PC-3 (cell line): Measurements from ENCODE around the gene MAG.

Source experiments
- EZH2 ChIP-seq: fragments of 300-600 bp; sonication (generic); IDR thresholded peaks from one replicate; pipeline ENCODE4 v1.6.1; 2017; ENCODE audit warnings: antibody characterized with exemption, mild to moderate bottlenecking, low read length; ENCODE audit not compliant: unreplicated experiment
- EZH2phosphoT487 ChIP-seq: fragments of 300-600 bp; sonication (generic); IDR thresholded peaks from 2 replicates; pipeline ENCODE4 v1.6.1; 2018; ENCODE audit warnings: mild to moderate bottlenecking, antibody characterized with exemption, low read length, borderline replicate concordance
- TF ChIP-seq, protein P1 (sequence below): fragments of 300-600 bp; sonication (generic); conservative IDR thresholded peaks from 2 replicates; pipeline ENCODE4 v1.5.1; 2017; ENCODE audit warnings: antibody characterized with exemption, low read depth, mild to moderate bottlenecking, low read length

DNA sequence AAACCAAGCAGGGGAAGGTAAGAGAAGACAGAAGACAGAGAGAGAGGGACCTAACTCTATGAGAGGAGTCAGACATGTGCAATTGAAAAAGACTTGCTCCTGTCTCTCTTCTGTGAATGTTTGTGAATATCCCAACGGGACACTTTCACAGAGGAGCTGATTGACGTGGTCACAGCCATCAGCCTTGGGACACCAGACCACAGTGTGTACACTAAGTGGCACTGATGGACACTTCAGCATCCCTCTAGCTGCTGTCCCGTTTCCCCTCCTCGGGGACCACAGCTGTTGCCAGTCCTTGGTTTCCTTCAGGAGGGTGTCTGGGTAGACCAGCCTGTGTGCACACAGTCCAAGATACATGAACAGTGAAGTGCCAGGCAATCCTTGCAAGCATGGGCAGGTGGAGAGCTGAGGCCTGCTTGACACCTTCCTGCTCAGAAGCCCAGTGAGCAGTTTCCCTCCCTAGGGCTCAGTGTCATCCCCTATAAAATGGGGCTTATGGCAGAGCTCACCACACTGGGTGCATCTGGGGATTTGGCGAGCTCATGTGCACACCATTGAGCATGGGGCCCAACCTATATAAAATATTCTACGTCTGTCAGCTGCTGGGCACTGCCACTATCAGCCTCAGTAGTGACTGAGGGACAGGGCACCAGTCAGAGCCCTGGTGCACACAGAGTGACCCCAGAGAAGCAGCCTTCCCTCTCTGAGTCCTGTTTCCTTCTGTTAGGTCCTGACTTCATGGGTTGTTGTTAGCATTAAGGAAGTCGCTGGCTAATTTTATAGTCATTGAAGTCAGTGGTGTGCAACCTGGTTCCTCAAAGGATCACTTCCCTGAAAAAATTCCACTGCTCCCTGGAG, 27.5 kb upstream of the MAG start:
- TF ChIP-seq, protein P1, sequence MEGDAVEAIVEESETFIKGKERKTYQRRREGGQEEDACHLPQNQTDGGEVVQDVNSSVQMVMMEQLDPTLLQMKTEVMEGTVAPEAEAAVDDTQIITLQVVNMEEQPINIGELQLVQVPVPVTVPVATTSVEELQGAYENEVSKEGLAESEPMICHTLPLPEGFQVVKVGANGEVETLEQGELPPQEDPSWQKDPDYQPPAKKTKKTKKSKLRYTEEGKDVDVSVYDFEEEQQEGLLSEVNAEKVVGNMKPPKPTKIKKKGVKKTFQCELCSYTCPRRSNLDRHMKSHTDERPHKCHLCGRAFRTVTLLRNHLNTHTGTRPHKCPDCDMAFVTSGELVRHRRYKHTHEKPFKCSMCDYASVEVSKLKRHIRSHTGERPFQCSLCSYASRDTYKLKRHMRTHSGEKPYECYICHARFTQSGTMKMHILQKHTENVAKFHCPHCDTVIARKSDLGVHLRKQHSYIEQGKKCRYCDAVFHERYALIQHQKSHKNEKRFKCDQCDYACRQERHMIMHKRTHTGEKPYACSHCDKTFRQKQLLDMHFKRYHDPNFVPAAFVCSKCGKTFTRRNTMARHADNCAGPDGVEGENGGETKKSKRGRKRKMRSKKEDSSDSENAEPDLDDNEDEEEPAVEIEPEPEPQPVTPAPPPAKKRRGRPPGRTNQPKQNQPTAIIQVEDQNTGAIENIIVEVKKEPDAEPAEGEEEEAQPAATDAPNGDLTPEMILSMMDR: no peak
- TF ChIP-seq EZH2phosphoT487: no peak
- no peak for TF ChIP-seq EZH2
